C4-2B (cell line): ENCODE data around the gene APLF.

Source experiments
- CTCF ChIP-seq: fragments of 450-650 bp; conservative IDR thresholded peaks from 2 replicates; pipeline ENCODE4 v1.5.1; 2017; ENCODE audit warnings: mild to moderate bottlenecking
- ZFX ChIP-seq: fragments of 450-650 bp; IDR thresholded peaks from 2 replicates; pipeline ENCODE4 v1.6.1; 2017

- no peak for TF ChIP-seq CTCF
- TF ChIP-seq ZFX = no peak
These were observed 15.1 kb upstream of the APLF start for GRCh38 chr2:68452158-68452900.
